ENCODE results near the gene EYA3. TPM values are rescaled to one million over a fixed set of nuclear protein-coding genes. Genes with fewer than 3 reads are reported as not detected.

The EYA3 gene
- total and polyA plus RNA-seq, 2 of the 8 experiments (the other 6 are each of a cell fraction or from before 2014, with no cell fraction given) = 15.0 to 33.9 TPM

DNA sequence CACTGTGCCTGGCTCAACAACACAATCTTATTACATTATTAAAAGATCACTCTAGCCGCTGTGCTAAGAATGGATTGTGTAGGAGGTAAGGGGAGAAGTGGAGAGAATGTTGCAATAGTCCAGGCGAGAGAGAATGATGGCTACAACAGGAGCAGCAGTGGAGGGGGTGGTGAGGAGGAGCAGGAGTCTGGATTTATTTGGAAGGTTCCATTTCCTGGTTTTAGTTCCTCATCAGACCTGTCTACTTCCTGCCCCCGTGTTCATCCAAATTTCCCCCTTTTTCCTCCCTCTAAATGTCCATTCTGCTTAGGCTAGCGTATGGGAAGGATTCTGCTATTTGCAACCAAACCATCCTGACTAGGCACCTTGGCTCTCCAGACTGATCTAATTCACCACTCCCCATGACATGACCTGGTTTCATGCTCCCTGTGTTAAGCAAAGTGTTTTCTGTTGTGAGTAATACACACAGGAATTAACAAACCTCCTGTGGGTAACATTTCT, 35.1 kb upstream of the EYA3 start:
- Histone ChIP-seq H4K91ac (replicated peaks; ENCODE audit: insufficient read length, low read length) (no peak overlapping the region), H3K79me1 (ENCODE audit: low read depth, low read length) (no peaks in the 10 kb centered on the region), H3K9me3 (ENCODE audit: insufficient read depth in 2 of 2, low read depth in 1 of 2, low read length in 1 of 2) (no peaks in the 10 kb centered on the region), H2BK120ac (replicated peaks; ENCODE audit: low read depth, low read length) (no peak overlapping the region), H2BK5ac (ENCODE audit: low read depth, low read length) (no peak overlapping the region), H4K20me1 (replicated peaks in 1 of 2; ENCODE audit: control insufficient read depth in 1 of 2, insufficient read depth in 2 of 2, low read length in 2 of 2) (no peaks in the 10 kb centered on the region), H3K27ac (ENCODE audit: low read depth, low read length) (no peak overlapping the region), H3K36me3 (ENCODE audit: control insufficient read depth in 2 of 4, insufficient read depth in 4 of 4, low read length in 3 of 4) (no peaks in the 10 kb centered on the region), H2AFZ (ENCODE audit: low read length) (peak overlapping the region; percentile 87; the same call in 1 of the 2 replicates), H2AK5ac (ENCODE audit: low read depth, low read length) (no peak overlapping the region), H3K4me2 (ENCODE audit: insufficient read depth in 1 of 2, low read depth in 2 of 2, low read length in 2 of 2) (no peak overlapping the region), H3K4me3 (ENCODE audit: extremely low read depth in 1 of 4, insufficient read depth in 2 of 4, low read depth in 3 of 4, low read length in 4 of 4) (no peak overlapping the region), H2BK12ac (ENCODE audit: low read depth, low read length) (no peak overlapping the region), H3K56ac (replicated peaks; ENCODE audit: insufficient read length, low read depth, low read length) (no peak overlapping the region), H2BK20ac (ENCODE audit: low read length) (no peak overlapping the region), H3K27me3 (replicated peaks in 1 of 4; ENCODE audit: control insufficient read depth in 3 of 4, extremely low read depth in 1 of 4, insufficient read depth in 3 of 4, low read length in 3 of 4) (no peaks in the 10 kb centered on the region), H3K9ac (replicated peaks in 1 of 4; ENCODE audit: extremely low read depth in 1 of 4, low read depth in 3 of 4, low read length in 3 of 4) (no peak overlapping the region), H3K18ac (ENCODE audit: extremely low read depth, low read length) (no peak overlapping the region), H3K23ac (ENCODE audit: insufficient read length) (no peak overlapping the region), H3K4me1 (replicated peaks in 1 of 4; ENCODE audit: control insufficient read depth in 3 of 4, insufficient read depth in 4 of 4, low read length in 3 of 4) (no peaks in the 10 kb centered on the region), H4K8ac (ENCODE audit: extremely low read depth, insufficient read depth, low read length) (no peak overlapping the region), H3K23me2 (ENCODE audit: low read depth, low read length) (no peaks in the 10 kb centered on the region), H4K5ac (ENCODE audit: insufficient read length, low read depth, low read length) (no peak overlapping the region), H2BK15ac (ENCODE audit: low read length) (no peak overlapping the region), H3K4ac (replicated peaks; ENCODE audit: insufficient read length, low read depth, low read length) (no peak overlapping the region), H3K14ac (ENCODE audit: insufficient read length) (no peak overlapping the region), H3K79me2 (ENCODE audit: control insufficient read depth in 1 of 2, insufficient read depth in 2 of 2, low read length in 2 of 2) (no peaks in the 10 kb centered on the region)
- no peak for FAIRE-seq
- ChIA-PET CTCF (ENCODE audit: partially characterized antibody) (interaction anchor here (1.2 kb wide), 2 partner anchors 9 to 11 kb away, joined by 4 to 5 read pairs; no protein-coding TSS in a partner anchor), POLR2A (ENCODE audit: partially characterized antibody) (no interaction called here)
- no peak for DNase-seq (ENCODE audit: low read depth in 1 of 2, low spot score in 2 of 2)
- WGBS, 2 experiments (ENCODE audit: extremely low coverage in 1 of 2, insufficient coverage in 1 of 2, insufficient read length in 1 of 2, insufficient replicate concordance in 2 of 2, low coverage in 1 of 2, low lambda C conversion rate in 2 of 2, missing lambda C conversion rate in 1 of 2) = 71% methylated on average over 4 of the region's 4 CpGs; no CpG with 5 or more reads in 1 of the 2 experiments
- TF ChIP-seq BCL11A (IDR thresholded peaks at IDR 0.05; ENCODE audit: low read depth in 2 of 2, low read length in 2 of 2) = no peak
- no peak for TF ChIP-seq TEAD4 (IDR thresholded peaks at IDR 0.05; ENCODE audit: low read depth, low read length)
- no peak for TF ChIP-seq EP300 (IDR thresholded peaks at IDR 0.05; ENCODE audit: borderline replicate concordance in 1 of 2, low read depth in 2 of 2, low read length in 2 of 2)
- no peak for TF ChIP-seq JUND (IDR thresholded peaks at IDR 0.05; ENCODE audit: low read length)
- no peak for TF ChIP-seq HDAC2 (IDR thresholded peaks at IDR 0.05; ENCODE audit: borderline replicate concordance in 1 of 2, low read depth in 2 of 2, low read length in 2 of 2)
- no peak for TF ChIP-seq KDM5A (IDR thresholded peaks at IDR 0.05; ENCODE audit: low read length)
- TF ChIP-seq, protein P1, sequence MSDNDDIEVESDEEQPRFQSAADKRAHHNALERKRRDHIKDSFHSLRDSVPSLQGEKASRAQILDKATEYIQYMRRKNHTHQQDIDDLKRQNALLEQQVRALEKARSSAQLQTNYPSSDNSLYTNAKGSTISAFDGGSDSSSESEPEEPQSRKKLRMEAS (IDR thresholded peaks at IDR 0.05) = no peak
- no peak for TF ChIP-seq CHD2 (IDR thresholded peaks at IDR 0.05; ENCODE audit: low read length)
- TF ChIP-seq RXRA (IDR thresholded peaks at IDR 0.05; ENCODE audit: insufficient read depth, low read depth, low read length) = no peak
- no peak for TF ChIP-seq TCF12 (IDR thresholded peaks at IDR 0.05; ENCODE audit: low read depth, low read length)
- TF ChIP-seq SRF (IDR thresholded peaks at IDR 0.05; ENCODE audit: low read depth, low read length) = no peak
- TF ChIP-seq, protein P2, sequence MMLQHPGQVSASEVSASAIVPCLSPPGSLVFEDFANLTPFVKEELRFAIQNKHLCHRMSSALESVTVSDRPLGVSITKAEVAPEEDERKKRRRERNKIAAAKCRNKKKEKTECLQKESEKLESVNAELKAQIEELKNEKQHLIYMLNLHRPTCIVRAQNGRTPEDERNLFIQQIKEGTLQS (IDR thresholded peaks at IDR 0.05; ENCODE audit: insufficient read depth, low read depth, low read length) = no peak
- TF ChIP-seq SP4 (IDR thresholded peaks at IDR 0.05; ENCODE audit: low read length) = no peak
- TF ChIP-seq EZH2 (IDR thresholded peaks at IDR 0.05; ENCODE audit: low read depth, low read length, severe bottlenecking) = no peak

Data from H1 (cell line).